RWPE2 (cell line): ENCODE data around the gene IRX4.

Source experiments
- ATAC-seq: fragments of 200-7000 bp; cut with Tn5 transposase; 3 replicates; pipeline ENCODE4 v1.9.1; 2021; ENCODE audit warnings: low read depth
- DNase-seq: peaks from one replicate; pipeline ENCODE4 v3.0.0-alpha.2; 2020; ENCODE audit warnings: low spot score
- H3K27ac ChIP-seq: fragments of 450-650 bp; 2 replicates; pipeline ENCODE4 v1.5.1; 2017; ENCODE audit warnings: mild to moderate bottlenecking; ENCODE audit not compliant: poor library complexity, severe bottlenecking
- H3K27me3 ChIP-seq: fragments of 250-450 bp; sonication (Bioruptor Pico); 2 replicates; pipeline ENCODE4 v1.5.1; 2021; ENCODE audit warnings: mild to moderate bottlenecking, moderate library complexity; ENCODE audit not compliant: insufficient read depth, poor library complexity, severe bottlenecking
- H3K36me3 ChIP-seq: fragments of 250-450 bp; sonication (Bioruptor Pico); 2 replicates; pipeline ENCODE4 v1.5.1; 2020; ENCODE audit warnings: low read depth, mild to moderate bottlenecking, moderate library complexity
- H3K4me1 ChIP-seq: fragments of 250-450 bp; sonication (Bioruptor Pico); 2 replicates; pipeline ENCODE4 v1.5.1; 2021; ENCODE audit warnings: mild to moderate bottlenecking, moderate library complexity; ENCODE audit not compliant: insufficient read depth, poor library complexity, severe bottlenecking
- H3K4me3 ChIP-seq: fragments of 250-450 bp; sonication (Bioruptor Pico); 2 replicates; pipeline ENCODE4 v1.5.1; 2021; ENCODE audit warnings: mild to moderate bottlenecking, moderate library complexity; ENCODE audit not compliant: severe bottlenecking
- H3K9me3 ChIP-seq: fragments of 250-450 bp; sonication (Bioruptor Pico); 2 replicates; pipeline ENCODE4 v1.5.1; 2021; ENCODE audit warnings: mild to moderate bottlenecking, moderate library complexity; ENCODE audit not compliant: severe bottlenecking
- CTCF ChIP-seq: fragments of 450-650 bp; IDR thresholded peaks from one replicate; pipeline ENCODE4 v1.5.1; 2017; ENCODE audit warnings: mild to moderate bottlenecking, moderate library complexity; ENCODE audit not compliant: poor library complexity, severe bottlenecking

IRX4 gene

GRCh38 chr5:1827886-1828397 is 54.8 kb downstream of the IRX4 start:
- Histone ChIP-seq H3K4me3 (no peak overlapping the region), H3K27me3 (no peaks in the 10 kb centered on the region), H3K36me3 (peaks cover 6% of the 10 kb centered on the region), H3K27ac (no peak overlapping the region), H3K9me3 (no peaks in the 10 kb centered on the region), H3K4me1 (no peaks in the 10 kb centered on the region)
- DNase-seq (peak; percentile 62), ATAC-seq (peak; percentile 33; the same call in 2 of the 3 replicates)
- no peak for TF ChIP-seq CTCF
